HepG2 (cell line): ENCODE data around the gene ADGRV1. TPM values are rescaled to one million over a fixed set of nuclear protein-coding genes. Genes with fewer than 3 reads are reported as not detected.
A peak's percentile ranks its signal among the peaks of the same experiment; 100 is the strongest.

Experiments used
- ATM ChIP-seq: fragments of 450-650 bp; IDR thresholded peaks from 2 replicates; pipeline ENCODE4 v1.7.1; 2017; ENCODE audit warnings: mild to moderate bottlenecking, borderline replicate concordance
- CBFB ChIP-seq: sonication (generic); formaldehyde crosslinking; IDR thresholded peaks from 2 replicates; pipeline ENCODE4 v1.4.0; 2020; ENCODE audit warnings: missing genetic modification reagents
- DMAP1 ChIP-seq: IDR thresholded peaks from 2 replicates; pipeline ENCODE4 v1.6.1; 2016
- DNMT1 ChIP-seq: sonication (generic); formaldehyde crosslinking; IDR thresholded peaks from 2 replicates; pipeline ENCODE4 v1.5.1; 2020; ENCODE audit warnings: mild to moderate bottlenecking, missing genetic modification reagents
- GTF3A ChIP-seq: sonication (generic); formaldehyde crosslinking; conservative IDR thresholded peaks from 2 replicates; pipeline ENCODE4 v1.4.0; 2020; ENCODE audit warnings: mild to moderate bottlenecking, missing genetic modification reagents
- HNF4A ChIP-seq: sonication (generic); formaldehyde crosslinking; IDR thresholded peaks from 2 replicates; pipeline ENCODE4 v1.4.0; 2020; ENCODE audit warnings: missing genetic modification reagents
- MBD4 ChIP-seq: IDR thresholded peaks from 2 replicates; pipeline ENCODE4 v1.6.1; 2012; ENCODE audit warnings: low read length, inconsistent platforms, borderline replicate concordance
- MBNL3 ChIP-seq: fragments of 250-450 bp; sonication (Bioruptor Pico); conservative IDR thresholded peaks from 2 replicates; pipeline ENCODE4 v1.8.0; 2022; ENCODE audit warnings: mild to moderate bottlenecking, inconsistent platforms
- NPAS2 ChIP-seq: sonication (generic); formaldehyde crosslinking; IDR thresholded peaks from 2 replicates; pipeline ENCODE4 v1.8.0; 2022; ENCODE audit warnings: mild to moderate bottlenecking, missing genetic modification reagents, borderline replicate concordance
- PLRG1 ChIP-seq: fragments of 450-650 bp; conservative IDR thresholded peaks from 2 replicates; pipeline ENCODE4 v1.6.1; 2016
- REXO4 ChIP-seq: sonication (generic); formaldehyde crosslinking; IDR thresholded peaks from 2 replicates; pipeline ENCODE4 v1.8.0; 2022; ENCODE audit warnings: missing genetic modification reagents, mild to moderate bottlenecking, borderline replicate concordance
- SOX13 ChIP-seq, 3 experiments: fragments of 450-650 bp in 1 of 3; sonication (generic) in 1 of 3; formaldehyde crosslinking in 1 of 3; IDR thresholded peaks in 2 of 3; conservative IDR thresholded peaks in 1 of 3; 2 replicates each; pipeline versions ENCODE4 v1.5.0 to v1.6.1; 2016 to 2020; ENCODE audit warnings: antibody characterized with exemption in 1 of 3, mild to moderate bottlenecking in 1 of 3, missing compliant biosample characterization in 1 of 3, missing genetic modification reagents in 1 of 3, moderate library complexity in 1 of 3
- ZMYM3 ChIP-seq: sonication (generic); formaldehyde crosslinking; IDR thresholded peaks from 2 replicates; pipeline ENCODE4 v1.5.1; 2020; ENCODE audit warnings: mild to moderate bottlenecking, missing genetic modification reagents
- ZNF12 ChIP-seq: sonication (generic); formaldehyde crosslinking; IDR thresholded peaks from 2 replicates; pipeline ENCODE4 v1.5.0; 2020; ENCODE audit warnings: missing genetic modification reagents
- ZNF232 ChIP-seq: sonication (generic); formaldehyde crosslinking; IDR thresholded peaks from 2 replicates; pipeline ENCODE4 v1.4.0; 2020; ENCODE audit warnings: missing genetic modification reagents, borderline replicate concordance
- ZNF496 ChIP-seq: sonication (generic); formaldehyde crosslinking; IDR thresholded peaks from 2 replicates; pipeline ENCODE4 v1.8.1; 2023; ENCODE audit warnings: mild to moderate bottlenecking, moderate library complexity, missing genetic modification reagents; ENCODE audit not compliant: insufficient replicate concordance
- ZNF510 ChIP-seq: sonication (generic); formaldehyde crosslinking; IDR thresholded peaks from 2 replicates; pipeline ENCODE4 v1.4.0; 2020; ENCODE audit warnings: low read depth, mild to moderate bottlenecking, missing genetic modification reagents
- ZNF577 ChIP-seq: sonication (generic); formaldehyde crosslinking; IDR thresholded peaks from 2 replicates; pipeline ENCODE4 v1.4.0; 2020; ENCODE audit warnings: mild to moderate bottlenecking, low read depth, missing genetic modification reagents, borderline replicate concordance
- ZNF7 ChIP-seq: IDR thresholded peaks from 2 replicates; pipeline ENCODE4 v1.6.1; 2016; ENCODE audit warnings: missing biosample characterization, missing genetic modification reagents
- ZNF737 ChIP-seq: sonication (generic); formaldehyde crosslinking; IDR thresholded peaks from 2 replicates; pipeline ENCODE4 v1.5.0; 2020; ENCODE audit warnings: missing genetic modification reagents, mild to moderate bottlenecking, borderline replicate concordance
- ZSCAN12 ChIP-seq: sonication (generic); formaldehyde crosslinking; IDR thresholded peaks from 2 replicates; pipeline ENCODE4 v1.9.0; 2021; ENCODE audit warnings: mild to moderate bottlenecking, missing genetic modification reagents
- polyA plus RNA-seq, 8 experiments: library from polyadenylated mRNA; depleted of rRNA in 3 of 8; stranded (reverse) in 7 of 8; unstranded in 1 of 8; fragments of >200 nt; fragmentation: Illumina TruSeq in 4 of 8; extraction: Trizol in 4 of 8; gene quantifications; 2 replicates each; pipeline versions ENCODE4 v1.2.1 to v1.2.3, GENCODE V29; 2011 to 2016; ENCODE audit warnings: low read depth in 4 of 8, missing spikeins in 1 of 8, mixed read lengths in 1 of 8; ENCODE audit not compliant: insufficient read depth in 1 of 8
- total RNA-seq, 5 experiments: library from RNA; depleted of rRNA; stranded (reverse); fragments of >200 nt; fragmentation: Illumina TruSeq; extraction: Trizol; gene quantifications; 2 replicates each; pipeline ENCODE4 v1.2.3, GENCODE V29; 2016; ENCODE audit warnings: low read depth in 1 of 5
- TF ChIP-seq, protein P1 (sequence below): IDR thresholded peaks from 2 replicates; pipeline ENCODE4 v1.4.0; 2020; ENCODE audit warnings: mild to moderate bottlenecking, missing genetic modification reagents
- TF ChIP-seq, protein P2 (sequence below): sonication (generic); formaldehyde crosslinking; IDR thresholded peaks from 2 replicates; pipeline ENCODE4 v1.5.0; 2020; ENCODE audit warnings: mild to moderate bottlenecking, missing genetic modification reagents
- TF ChIP-seq, protein P3 (sequence below): sonication (generic); formaldehyde crosslinking; IDR thresholded peaks from 2 replicates; pipeline ENCODE4 v1.4.0; 2020; ENCODE audit warnings: mild to moderate bottlenecking, missing genetic modification reagents, borderline replicate concordance

Gene ADGRV1
- total and polyA plus RNA-seq, 2 of the 13 experiments (the other 11 are each of a cell fraction or from before 2014, with no cell fraction given): 1.7 to 3.9 TPM

DNA sequence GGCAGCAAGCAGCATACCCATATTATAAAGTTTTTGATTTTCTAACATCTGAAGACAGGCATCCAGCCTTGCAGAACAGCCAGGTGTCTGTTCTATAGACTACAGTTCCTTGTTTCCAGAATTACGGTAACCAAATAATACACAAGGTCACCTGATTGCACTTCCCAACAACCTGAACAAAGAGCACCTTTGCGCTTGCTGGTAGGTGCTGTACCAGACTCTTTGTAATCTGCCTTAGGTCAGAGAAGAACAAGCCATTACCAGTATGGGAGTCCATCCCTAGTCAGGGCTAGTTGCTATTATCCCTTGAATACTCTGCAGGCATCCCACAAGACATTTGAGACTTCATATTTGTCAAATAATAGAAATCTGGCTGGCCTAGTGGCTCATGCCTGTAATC, 568.3 kb downstream of the ADGRV1 start (continued):
- TF ChIP-seq, protein P1, sequence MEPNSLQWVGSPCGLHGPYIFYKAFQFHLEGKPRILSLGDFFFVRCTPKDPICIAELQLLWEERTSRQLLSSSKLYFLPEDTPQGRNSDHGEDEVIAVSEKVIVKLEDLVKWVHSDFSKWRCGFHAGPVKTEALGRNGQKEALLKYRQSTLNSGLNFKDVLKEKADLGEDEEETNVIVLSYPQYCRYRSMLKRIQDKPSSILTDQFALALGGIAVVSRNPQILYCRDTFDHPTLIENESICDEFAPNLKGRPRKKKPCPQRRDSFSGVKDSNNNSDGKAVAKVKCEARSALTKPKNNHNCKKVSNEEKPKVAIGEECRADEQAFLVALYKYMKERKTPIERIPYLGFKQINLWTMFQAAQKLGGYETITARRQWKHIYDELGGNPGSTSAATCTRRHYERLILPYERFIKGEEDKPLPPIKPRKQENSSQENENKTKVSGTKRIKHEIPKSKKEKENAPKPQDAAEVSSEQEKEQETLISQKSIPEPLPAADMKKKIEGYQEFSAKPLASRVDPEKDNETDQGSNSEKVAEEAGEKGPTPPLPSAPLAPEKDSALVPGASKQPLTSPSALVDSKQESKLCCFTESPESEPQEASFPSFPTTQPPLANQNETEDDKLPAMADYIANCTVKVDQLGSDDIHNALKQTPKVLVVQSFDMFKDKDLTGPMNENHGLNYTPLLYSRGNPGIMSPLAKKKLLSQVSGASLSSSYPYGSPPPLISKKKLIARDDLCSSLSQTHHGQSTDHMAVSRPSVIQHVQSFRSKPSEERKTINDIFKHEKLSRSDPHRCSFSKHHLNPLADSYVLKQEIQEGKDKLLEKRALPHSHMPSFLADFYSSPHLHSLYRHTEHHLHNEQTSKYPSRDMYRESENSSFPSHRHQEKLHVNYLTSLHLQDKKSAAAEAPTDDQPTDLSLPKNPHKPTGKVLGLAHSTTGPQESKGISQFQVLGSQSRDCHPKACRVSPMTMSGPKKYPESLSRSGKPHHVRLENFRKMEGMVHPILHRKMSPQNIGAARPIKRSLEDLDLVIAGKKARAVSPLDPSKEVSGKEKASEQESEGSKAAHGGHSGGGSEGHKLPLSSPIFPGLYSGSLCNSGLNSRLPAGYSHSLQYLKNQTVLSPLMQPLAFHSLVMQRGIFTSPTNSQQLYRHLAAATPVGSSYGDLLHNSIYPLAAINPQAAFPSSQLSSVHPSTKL (CRISPR knock-in tag): peak; percentile 25; the same call in 1 of the 2 replicates
- no peak for TF ChIP-seq MBNL3
- TF ChIP-seq ZMYM3 (CRISPR knock-in tag): no peak
- peak; percentile 33; the same call in 1 of the 2 replicates for TF ChIP-seq HNF4A
- TF ChIP-seq ZNF12 (CRISPR knock-in tag): no peak
- no peak for TF ChIP-seq REXO4 (CRISPR knock-in tag)
- TF ChIP-seq SOX13 (IDR thresholded peaks at IDR 0.05): no peak
- peak in 1 of 2 experiments; percentile 73; a peak in 2 of 4 replicates for TF ChIP-seq SOX13 (CRISPR knock-in tag; conservative IDR thresholded peaks at IDR 0.05 in 1 of 2, IDR thresholded peaks at IDR 0.05 in 1 of 2)
- no peak for TF ChIP-seq ZNF577 (CRISPR knock-in tag)
- no peak for TF ChIP-seq ATM
- no peak for TF ChIP-seq CBFB (CRISPR knock-in tag)
- TF ChIP-seq ZNF737 (CRISPR knock-in tag): no peak
- no peak for TF ChIP-seq ZNF232
- TF ChIP-seq, protein P2, sequence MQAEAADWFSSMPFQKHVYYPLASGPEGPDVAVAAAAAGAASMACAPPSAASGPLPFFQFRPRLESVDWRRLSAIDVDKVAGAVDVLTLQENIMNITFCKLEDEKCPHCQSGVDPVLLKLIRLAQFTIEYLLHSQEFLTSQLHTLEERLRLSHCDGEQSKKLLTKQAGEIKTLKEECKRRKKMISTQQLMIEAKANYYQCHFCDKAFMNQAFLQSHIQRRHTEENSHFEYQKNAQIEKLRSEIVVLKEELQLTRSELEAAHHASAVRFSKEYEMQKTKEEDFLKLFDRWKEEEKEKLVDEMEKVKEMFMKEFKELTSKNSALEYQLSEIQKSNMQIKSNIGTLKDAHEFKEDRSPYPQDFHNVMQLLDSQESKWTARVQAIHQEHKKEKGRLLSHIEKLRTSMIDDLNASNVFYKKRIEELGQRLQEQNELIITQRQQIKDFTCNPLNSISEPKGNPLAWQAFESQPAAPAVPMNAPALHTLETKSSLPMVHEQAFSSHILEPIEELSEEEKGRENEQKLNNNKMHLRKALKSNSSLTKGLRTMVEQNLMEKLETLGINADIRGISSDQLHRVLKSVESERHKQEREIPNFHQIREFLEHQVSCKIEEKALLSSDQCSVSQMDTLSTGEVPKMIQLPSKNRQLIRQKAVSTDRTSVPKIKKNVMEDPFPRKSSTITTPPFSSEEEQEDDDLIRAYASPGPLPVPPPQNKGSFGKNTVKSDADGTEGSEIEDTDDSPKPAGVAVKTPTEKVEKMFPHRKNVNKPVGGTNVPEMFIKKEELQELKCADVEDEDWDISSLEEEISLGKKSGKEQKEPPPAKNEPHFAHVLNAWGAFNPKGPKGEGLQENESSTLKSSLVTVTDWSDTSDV (CRISPR knock-in tag): no peak
- no peak for TF ChIP-seq ZNF496
- no peak for TF ChIP-seq PLRG1
- no peak for TF ChIP-seq GTF3A (CRISPR knock-in tag)
- no peak for TF ChIP-seq ZNF7 (CRISPR knock-in tag)
- TF ChIP-seq ZSCAN12 (CRISPR knock-in tag): no peak
- TF ChIP-seq, protein P3, sequence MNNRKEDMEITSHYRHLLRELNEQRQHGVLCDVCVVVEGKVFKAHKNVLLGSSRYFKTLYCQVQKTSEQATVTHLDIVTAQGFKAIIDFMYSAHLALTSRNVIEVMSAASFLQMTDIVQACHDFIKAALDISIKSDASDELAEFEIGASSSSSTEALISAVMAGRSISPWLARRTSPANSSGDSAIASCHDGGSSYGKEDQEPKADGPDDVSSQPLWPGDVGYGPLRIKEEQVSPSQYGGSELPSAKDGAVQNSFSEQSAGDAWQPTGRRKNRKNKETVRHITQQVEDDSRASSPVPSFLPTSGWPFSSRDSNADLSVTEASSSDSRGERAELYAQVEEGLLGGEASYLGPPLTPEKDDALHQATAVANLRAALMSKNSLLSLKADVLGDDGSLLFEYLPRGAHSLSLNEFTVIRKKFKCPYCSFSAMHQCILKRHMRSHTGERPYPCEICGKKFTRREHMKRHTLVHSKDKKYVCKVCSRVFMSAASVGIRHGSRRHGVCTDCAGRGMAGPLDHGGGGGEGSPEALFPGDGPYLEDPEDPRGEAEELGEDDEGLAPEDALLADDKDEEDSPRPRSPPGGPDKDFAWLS (CRISPR knock-in tag): no peak
- TF ChIP-seq MBD4: no peak
- TF ChIP-seq DMAP1: no peak
- TF ChIP-seq NPAS2 (CRISPR knock-in tag): no peak
- no peak for TF ChIP-seq DNMT1 (CRISPR knock-in tag)
- no peak for TF ChIP-seq ZNF510 (CRISPR knock-in tag)
